Astrocyte of the cerebellum (primary cell): ENCODE results near the gene STKLD1.
"Not testable (repeated sequence)": the region's sequence is repeated elsewhere in the genome, so short reads cannot be mapped to it uniquely, and the experiment has no call there.

ENCODE experiments used
- DNase-seq: peaks from one replicate; pipeline ENCODE4 v3.0.0-alpha.2; 2011; ENCODE audit warnings: low read depth
- H3K4me3 ChIP-seq: 2 replicates; pipeline ENCODE4 v1.5.1; 2011; ENCODE audit warnings: mild to moderate bottlenecking, low read depth, low read length, moderate library complexity
- CTCF ChIP-seq: IDR thresholded peaks from 2 replicates; pipeline ENCODE4 v1.5.1; 2012; ENCODE audit warnings: low read length, low read depth, moderate library complexity, mild to moderate bottlenecking; ENCODE audit errors: missing control alignments
- in situ Hi-C: cut with HindIII; loops from 2 replicates; pipeline ENCODE4 v1.10.0; 2017; ENCODE audit warnings: low sequenced_read_pairs

The STKLD1 gene

GRCh38 chr9:133332381-133332730, 43.8 kb upstream of the STKLD1 start:
- in situ Hi-C loops, result no loop called here
- H3K4me3 ChIP-seq, result no peak overlapping the region
- DNase-seq, result no peak
- no peak for TF ChIP-seq CTCF

DNA sequence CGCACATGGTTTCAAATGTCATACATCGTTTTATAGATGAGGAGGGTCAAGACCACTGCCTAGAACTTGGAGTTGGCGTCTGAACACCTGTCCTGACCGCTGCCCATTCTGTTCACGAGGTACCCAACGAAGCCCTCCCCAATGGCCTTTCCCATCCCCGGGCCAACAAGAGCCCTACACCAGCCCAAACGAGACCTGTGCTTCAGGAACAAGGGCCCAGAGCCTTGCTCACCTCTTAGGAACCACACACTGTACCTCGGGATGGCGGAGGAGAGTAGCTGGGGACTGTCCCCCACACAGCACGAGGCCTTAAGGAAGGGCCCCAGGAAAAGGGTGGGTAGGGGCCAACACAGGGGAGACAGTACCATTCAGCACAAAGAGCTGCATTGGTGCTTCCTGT, 43.2 kb upstream of the STKLD1 start:
- DNase-seq, result no peak
- TF ChIP-seq CTCF, result no peak
- no peak overlapping the region for H3K4me3 ChIP-seq
- in situ Hi-C loops, result no loop called here

GRCh38 chr9:133333566-133333965, 42.6 kb upstream of the STKLD1 start:
- in situ Hi-C loops, result no loop called here
- no peak for DNase-seq

GRCh38 chr9:133334161-133334560, 42.0 kb upstream of the STKLD1 start:
- no peak for DNase-seq
- H3K4me3 ChIP-seq, result no peak overlapping the region
- in situ Hi-C loops, result no loop called here
- no peak for TF ChIP-seq CTCF

More at GRCh38 chr9:133333566-133333965, 42.6 kb upstream of the STKLD1 start:
- H3K4me3 ChIP-seq, result no peak overlapping the region
- TF ChIP-seq CTCF, result no peak

DNA sequence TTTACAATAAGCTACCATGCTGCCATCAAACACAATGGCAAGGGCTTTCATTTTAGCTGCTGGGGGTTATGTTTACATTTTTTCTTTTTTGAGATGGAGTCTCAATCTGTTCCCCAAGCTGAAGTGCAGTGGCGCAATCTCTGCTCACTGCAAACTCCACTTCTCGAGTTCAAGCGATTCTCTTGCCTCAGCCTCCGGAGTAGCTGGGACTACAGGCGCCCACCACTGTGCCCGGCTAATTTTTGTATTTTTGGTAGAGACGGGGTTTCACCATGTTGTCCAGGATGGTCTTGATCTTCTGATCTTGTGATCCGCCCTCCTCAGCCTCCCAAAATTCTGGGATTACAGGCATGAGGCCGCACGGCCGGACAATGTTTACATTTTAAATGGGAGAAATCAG, 41.3 kb upstream of the STKLD1 start:
- DNase-seq, in situ Hi-C loops: not testable (repeated sequence)
- peak overlapping the region; percentile 94 for H3K4me3 ChIP-seq

- peak within 1 kb of the TSS; percentile 94 for H3K4me3 ChIP-seq
- TF ChIP-seq CTCF, result no peak
- peak; percentile 64 for DNase-seq
- in situ Hi-C loops, result no loop called here
These were observed 40.0 kb upstream of the STKLD1 start, which contains the start of gene SURF6 for GRCh38 chr9:133335924-133336811. Gene SURF6 (minus strand): TSS chr9:133336188. CDS start chr9:133336132, 56 bp downstream.

GRCh38 chr9:133339641-133340040, 36.5 kb upstream of the STKLD1 start:
- in situ Hi-C loops, result no loop called here
- H3K4me3 ChIP-seq, result no peak overlapping the region
- TF ChIP-seq CTCF, result no peak
- no peak for DNase-seq
